ENCODE measurements around the gene NPC2.

NPC2 gene

GRCh38 chr14:74434294-74434693 is 58.8 kb downstream of the NPC2 start:
- no peak overlapping the region for H3K9ac ChIP-seq (ENCODE audit: low read length)
- H3K36me3 ChIP-seq (ENCODE audit: control insufficient read depth, low read depth, low read length) = no peaks in the 10 kb centered on the region
- H3K4me1 ChIP-seq (ENCODE audit: control insufficient read depth, low read depth, low read length) = peaks cover 22% of the 10 kb centered on the region
- no peaks in the 10 kb centered on the region for H3K27me3 ChIP-seq (ENCODE audit: control insufficient read depth, insufficient read depth, low read length)
- H3K4me3 ChIP-seq (ENCODE audit: low read length) = no peak overlapping the region
- no peaks in the 10 kb centered on the region for H3K9me3 ChIP-seq (ENCODE audit: control insufficient read depth, low read depth, low read length)
- H3K27ac ChIP-seq (ENCODE audit: low read length) = no peak overlapping the region

GRCh38 chr14:74429991-74430390 is 63.1 kb downstream of the NPC2 start:
- Histone ChIP-seq H3K9ac (ENCODE audit: low read length) (no peak overlapping the region), H3K27me3 (ENCODE audit: control insufficient read depth, insufficient read depth, low read length) (peaks cover 6% of the 10 kb centered on the region), H3K9me3 (ENCODE audit: control insufficient read depth, low read depth, low read length) (no peaks in the 10 kb centered on the region), H3K27ac (ENCODE audit: low read length) (peak overlapping the region; percentile 13), H3K36me3 (ENCODE audit: control insufficient read depth, low read depth, low read length) (no peaks in the 10 kb centered on the region), H3K4me1 (ENCODE audit: control insufficient read depth, low read depth, low read length) (peaks cover 42% of the 10 kb centered on the region), H3K4me3 (ENCODE audit: low read length) (no peak overlapping the region)

Measured in iPS-18a (cell line).